Fibroblast of pulmonary artery (primary cell): ENCODE measurements around the gene EN2.

ENCODE experiments used
- DNase-seq: peaks from one replicate; pipeline ENCODE4 v3.0.0-alpha.2; 2010; ENCODE audit warnings: low read depth
- H3K4me3 ChIP-seq: replicated peaks from 2 replicates; pipeline ENCODE4 v1.5.1; 2011; ENCODE audit warnings: low read depth, mild to moderate bottlenecking, control low read depth, low read length, moderate library complexity
- TF ChIP-seq, protein P1 (sequence below): IDR thresholded peaks from 2 replicates; pipeline ENCODE4 v1.5.1; 2011; ENCODE audit warnings: mild to moderate bottlenecking, control low read depth, low read length, inconsistent platforms; ENCODE audit errors: missing control alignments

The EN2 gene

DNA sequence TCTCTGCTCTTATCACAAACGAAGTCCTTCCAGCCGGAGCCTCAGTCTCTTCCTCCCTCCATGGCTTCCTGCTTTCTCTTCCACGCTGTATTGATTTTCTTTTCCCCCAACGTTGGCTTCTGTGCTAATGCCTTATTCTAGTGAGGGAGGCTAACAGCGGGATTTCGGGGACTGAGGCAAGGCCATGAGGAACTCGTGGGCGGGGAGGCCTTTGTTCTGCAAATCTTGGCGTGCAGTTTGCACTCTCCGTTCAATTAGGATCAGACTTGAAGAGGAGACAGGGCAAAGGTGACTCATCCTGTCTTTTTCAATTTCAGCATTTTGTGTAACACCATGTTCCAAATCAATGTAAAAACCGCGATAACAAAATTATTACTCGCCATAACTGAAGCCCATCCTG, 25.3 kb downstream of the EN2 start:
- TF ChIP-seq, protein P1, sequence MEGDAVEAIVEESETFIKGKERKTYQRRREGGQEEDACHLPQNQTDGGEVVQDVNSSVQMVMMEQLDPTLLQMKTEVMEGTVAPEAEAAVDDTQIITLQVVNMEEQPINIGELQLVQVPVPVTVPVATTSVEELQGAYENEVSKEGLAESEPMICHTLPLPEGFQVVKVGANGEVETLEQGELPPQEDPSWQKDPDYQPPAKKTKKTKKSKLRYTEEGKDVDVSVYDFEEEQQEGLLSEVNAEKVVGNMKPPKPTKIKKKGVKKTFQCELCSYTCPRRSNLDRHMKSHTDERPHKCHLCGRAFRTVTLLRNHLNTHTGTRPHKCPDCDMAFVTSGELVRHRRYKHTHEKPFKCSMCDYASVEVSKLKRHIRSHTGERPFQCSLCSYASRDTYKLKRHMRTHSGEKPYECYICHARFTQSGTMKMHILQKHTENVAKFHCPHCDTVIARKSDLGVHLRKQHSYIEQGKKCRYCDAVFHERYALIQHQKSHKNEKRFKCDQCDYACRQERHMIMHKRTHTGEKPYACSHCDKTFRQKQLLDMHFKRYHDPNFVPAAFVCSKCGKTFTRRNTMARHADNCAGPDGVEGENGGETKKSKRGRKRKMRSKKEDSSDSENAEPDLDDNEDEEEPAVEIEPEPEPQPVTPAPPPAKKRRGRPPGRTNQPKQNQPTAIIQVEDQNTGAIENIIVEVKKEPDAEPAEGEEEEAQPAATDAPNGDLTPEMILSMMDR = no peak
- no peak overlapping the region for H3K4me3 ChIP-seq
- no peak for DNase-seq

DNA sequence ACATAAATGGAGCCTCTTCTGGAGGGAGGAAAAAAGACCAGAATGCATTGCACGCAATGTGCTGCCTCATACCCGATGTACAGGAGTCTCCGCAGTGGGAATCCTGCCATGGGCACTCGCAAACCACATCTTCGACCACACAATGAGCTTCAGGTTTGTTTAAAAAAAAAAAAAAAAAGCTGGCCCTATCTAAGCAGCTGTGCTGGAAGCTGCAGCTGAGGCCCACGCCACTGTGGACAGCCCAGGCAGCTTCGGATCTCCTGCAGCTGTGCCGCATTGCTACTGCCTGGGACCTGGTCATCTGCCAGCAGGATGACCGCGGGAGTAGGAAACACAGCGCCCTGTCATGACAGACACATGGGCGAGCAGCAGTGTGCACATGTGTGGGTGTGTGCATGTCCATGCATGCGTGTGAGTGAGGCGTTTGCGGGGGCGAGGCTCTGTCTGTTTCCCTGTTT, 26.0 kb downstream of the EN2 start:
- TF ChIP-seq, protein P1 = no peak
- H3K4me3 ChIP-seq = no peak overlapping the region
- DNase-seq = no peak

DNA sequence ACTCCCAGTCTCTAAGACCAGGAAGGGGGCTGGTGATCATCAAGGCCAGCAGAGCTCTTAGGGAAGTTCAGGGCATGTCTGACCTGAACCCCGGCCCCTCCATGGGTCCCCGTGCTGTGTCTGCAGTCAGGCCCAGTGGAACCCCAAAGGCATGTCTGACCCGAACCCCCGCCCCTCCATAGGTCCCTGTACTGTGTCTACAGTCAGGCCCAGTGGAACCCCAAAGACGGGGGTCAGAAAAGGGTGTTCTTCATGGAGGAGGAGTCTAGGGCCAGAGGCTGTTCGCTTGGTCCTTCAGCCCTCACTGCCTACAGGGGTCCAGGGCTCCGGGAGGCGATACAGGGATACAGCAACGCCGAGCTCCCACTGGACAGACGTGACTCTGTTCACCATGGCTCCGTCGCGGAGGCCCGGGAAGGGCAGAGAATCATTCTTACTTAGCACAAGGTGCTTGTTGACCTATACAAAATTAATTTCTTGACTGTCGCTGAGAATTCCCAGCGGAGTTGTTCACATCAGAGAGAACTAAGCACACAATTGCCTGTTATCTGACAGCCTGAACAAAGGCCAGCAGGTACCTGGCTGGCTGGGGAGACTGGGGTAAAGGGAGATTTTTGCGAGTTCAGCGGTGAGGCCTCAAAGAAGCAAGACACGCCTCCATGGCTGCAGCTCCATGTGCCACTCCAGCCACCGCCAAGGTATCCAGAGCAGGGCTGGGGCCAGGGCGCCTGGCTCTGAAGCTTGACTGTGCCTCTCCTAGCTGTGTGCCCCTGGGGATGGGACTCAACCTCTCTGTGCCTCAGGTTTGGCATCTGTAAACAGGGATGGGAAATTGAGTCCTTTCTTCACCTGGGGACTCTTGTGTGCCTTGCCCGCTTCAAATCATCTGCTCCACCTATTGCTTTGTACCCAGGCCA, 26.8 kb downstream of the EN2 start:
- H3K4me3 ChIP-seq = no peak overlapping the region
- TF ChIP-seq, protein P1 = no peak
- no peak for DNase-seq

DNA sequence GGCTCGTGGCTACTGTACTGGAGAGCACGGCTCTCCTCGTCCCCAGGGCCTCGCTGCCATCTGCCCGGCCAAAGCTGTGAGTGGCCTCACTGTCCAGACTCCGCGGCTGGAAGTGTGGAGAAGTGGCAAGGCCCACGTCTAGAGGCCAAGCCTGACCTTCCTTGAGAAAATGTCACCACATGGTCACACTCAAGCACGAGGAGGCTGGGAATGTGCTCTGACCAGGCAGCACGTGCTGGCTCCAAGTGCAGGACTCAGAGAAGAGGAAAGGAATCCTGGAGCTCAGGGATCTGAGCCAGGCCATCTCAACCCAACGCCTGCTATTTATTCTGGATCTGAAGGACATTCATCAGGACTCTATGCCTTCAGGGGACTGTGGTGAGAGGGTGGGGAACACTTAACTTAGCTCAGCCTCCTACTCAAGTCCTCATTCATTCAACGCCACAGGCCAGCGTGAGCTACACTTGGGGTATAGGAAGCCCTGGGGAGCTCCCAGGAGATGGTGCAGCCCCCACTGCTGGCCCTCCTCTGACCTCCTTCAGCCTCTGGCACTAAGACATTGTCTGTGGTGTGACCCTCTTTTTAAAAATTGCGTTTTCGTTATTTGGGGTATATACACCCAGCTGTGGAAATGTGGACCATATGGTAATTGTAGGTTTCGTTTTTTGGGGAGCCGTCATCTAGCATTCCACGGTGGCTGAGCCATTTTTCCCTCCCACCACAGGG, 29.0 kb downstream of the EN2 start:
- no peak overlapping the region for H3K4me3 ChIP-seq
- no peak for DNase-seq
- TF ChIP-seq, protein P1 = no peak

DNA sequence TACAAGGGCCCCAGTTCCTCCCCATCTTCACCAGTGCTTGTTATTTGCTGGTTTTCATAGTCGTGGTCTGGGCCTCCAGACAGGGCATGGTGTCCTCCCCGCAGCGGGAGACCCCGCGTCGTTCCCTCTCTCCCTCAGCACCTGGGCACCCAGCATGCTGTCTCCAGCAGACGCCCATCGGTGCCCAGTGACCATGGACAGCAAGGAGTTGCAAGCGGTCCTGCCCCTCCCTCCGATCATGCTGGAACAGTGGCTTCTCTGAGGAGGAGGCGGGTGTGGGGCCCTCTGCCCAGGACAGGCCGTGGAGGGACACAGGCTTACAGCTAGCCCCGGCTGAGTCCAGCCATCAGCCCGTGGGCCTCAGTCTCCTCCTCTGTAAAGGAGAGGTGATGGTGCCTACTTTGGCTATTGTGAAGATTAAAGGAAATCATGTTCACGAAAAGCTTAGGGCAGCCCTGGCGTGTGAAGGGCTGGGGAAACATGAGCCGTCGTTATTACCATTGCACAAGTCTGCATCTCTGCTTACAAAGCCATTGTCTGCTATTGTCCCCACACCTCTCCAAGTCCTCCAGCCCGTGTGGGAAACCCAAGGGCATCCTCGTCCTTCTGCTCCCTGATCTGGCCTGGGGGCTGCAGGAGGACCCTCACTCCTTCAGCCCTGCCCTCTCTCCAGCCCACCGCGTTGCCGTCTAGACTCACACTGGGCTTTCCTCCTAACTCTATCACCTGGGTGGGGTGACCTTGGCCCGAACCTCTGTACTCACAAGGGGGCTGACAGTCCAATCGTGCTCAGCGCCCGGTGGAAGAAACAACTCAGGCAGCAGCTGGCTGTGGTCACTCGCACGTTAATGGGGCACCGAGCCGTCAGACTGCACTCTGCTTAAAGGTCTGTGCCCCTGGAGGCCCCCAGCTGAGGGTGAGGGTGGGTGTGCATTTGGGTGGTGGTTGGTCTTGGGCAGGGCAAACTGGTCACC, 29.9 kb downstream of the EN2 start:
- TF ChIP-seq, protein P1 = no peak
- no peak for DNase-seq
- no peak overlapping the region for H3K4me3 ChIP-seq

DNA sequence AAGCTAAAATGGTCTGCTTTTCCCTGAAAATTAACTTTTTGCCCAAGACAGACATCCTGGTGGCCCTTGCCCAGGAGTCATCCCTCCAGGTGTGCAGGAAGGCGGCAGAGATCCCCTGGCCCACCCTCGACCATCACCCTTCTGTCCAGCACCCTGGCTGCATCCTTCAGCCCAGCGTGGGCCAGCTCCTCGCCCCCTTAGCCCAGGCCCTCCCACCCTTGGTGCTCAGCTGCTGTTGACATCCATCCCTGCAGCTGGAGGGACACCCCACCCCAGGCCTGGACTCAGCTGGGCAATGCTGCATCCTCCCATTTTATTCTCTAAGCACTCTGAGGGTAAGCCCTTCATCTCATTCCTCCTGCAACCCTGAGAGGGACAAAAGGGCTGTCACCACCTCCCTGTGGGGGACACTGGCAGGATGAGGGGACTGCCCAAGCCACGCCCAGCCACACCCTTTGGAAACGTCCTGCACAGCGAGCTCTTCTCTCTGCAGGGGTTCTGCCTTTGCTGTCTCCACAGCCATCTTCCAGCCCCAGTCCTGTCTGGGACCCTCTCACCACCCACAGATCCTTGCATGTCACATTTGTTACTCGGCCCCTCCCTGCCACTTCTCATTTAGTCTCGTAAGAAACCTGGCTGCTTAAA, 30.7 kb downstream of the EN2 start:
- DNase-seq = no peak
- H3K4me3 ChIP-seq = no peak overlapping the region
- TF ChIP-seq, protein P1 = no peak
